Osteocyte (in vitro differentiated cells): ENCODE results near the gene INMT. TPM values are rescaled to one million over a fixed set of nuclear protein-coding genes. Genes with fewer than 3 reads are reported as not detected.

Source experiments
- DNase-seq: peaks from one replicate; pipeline ENCODE4 v3.0.0; 2021; ENCODE audit warnings: mixed read lengths; ENCODE audit not compliant: unreplicated experiment; ENCODE audit errors: extremely low spot score
- H3K27ac Mint-ChIP-seq: one replicate; pipeline ENCODE4 v1.8.0; 2021; ENCODE audit warnings: mild to moderate bottlenecking, mixed read lengths; ENCODE audit not compliant: unreplicated experiment
- H3K27me3 Mint-ChIP-seq: one replicate; pipeline ENCODE4 v1.8.0; 2021; ENCODE audit warnings: mixed read lengths; ENCODE audit not compliant: unreplicated experiment
- H3K36me3 Mint-ChIP-seq: one replicate; pipeline ENCODE4 v1.8.0; 2021; ENCODE audit warnings: mixed read lengths; ENCODE audit not compliant: unreplicated experiment
- H3K4me1 Mint-ChIP-seq: one replicate; pipeline ENCODE4 v1.8.0; 2021; ENCODE audit warnings: mixed read lengths; ENCODE audit not compliant: unreplicated experiment
- H3K4me3 Mint-ChIP-seq: one replicate; pipeline ENCODE4 v1.8.0; 2021; ENCODE audit warnings: mild to moderate bottlenecking, moderate library complexity, mixed read lengths; ENCODE audit not compliant: unreplicated experiment
- H3K9me3 Mint-ChIP-seq: one replicate; pipeline ENCODE4 v1.8.0; 2021; ENCODE audit warnings: mixed read lengths; ENCODE audit not compliant: unreplicated experiment
- total RNA-seq: library from RNA; stranded (reverse); gene quantifications from 2 replicates; pipeline ENCODE4 v1.2.1, GENCODE V29; 2021
- TF ChIP-seq, protein P1 (sequence below): fragments of 200-600 bp; sonication (generic); IDR thresholded peaks from 2 replicates; pipeline ENCODE4 v1.5.0; 2021; ENCODE audit warnings: antibody characterized with exemption, mild to moderate bottlenecking, moderate library complexity

Gene INMT
- total RNA-seq, 1 donor from 2014 or later = 2.0 TPM

DNA sequence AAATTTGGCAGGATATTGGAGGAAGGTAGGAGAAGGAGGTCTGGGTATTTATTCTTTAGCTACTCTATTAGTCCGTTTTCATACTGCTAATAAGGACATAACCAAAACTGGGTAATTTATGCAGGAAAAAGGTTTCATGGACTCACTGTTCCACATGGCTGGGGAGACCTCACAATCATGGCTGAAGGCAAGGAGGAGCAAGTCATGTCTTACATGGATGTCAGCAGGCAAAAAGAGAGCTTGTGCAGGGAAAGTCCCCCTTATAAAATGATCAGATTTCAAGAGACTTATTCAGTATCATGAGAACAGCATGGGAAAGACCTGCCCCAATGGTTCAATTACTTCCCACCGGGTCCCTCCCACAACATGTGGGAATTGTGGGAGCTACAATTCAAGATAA is 1.9 kb upstream of the INMT start:
- DNase-seq = no peak
- H3K36me3 Mint-ChIP-seq = no peaks in the 10 kb centered on the region
- H3K9me3 Mint-ChIP-seq = no peaks in the 10 kb centered on the region
- H3K27ac Mint-ChIP-seq = peak overlapping the region; percentile 61
- H3K4me1 Mint-ChIP-seq = peaks cover 37% of the 10 kb centered on the region
- TF ChIP-seq, protein P1, sequence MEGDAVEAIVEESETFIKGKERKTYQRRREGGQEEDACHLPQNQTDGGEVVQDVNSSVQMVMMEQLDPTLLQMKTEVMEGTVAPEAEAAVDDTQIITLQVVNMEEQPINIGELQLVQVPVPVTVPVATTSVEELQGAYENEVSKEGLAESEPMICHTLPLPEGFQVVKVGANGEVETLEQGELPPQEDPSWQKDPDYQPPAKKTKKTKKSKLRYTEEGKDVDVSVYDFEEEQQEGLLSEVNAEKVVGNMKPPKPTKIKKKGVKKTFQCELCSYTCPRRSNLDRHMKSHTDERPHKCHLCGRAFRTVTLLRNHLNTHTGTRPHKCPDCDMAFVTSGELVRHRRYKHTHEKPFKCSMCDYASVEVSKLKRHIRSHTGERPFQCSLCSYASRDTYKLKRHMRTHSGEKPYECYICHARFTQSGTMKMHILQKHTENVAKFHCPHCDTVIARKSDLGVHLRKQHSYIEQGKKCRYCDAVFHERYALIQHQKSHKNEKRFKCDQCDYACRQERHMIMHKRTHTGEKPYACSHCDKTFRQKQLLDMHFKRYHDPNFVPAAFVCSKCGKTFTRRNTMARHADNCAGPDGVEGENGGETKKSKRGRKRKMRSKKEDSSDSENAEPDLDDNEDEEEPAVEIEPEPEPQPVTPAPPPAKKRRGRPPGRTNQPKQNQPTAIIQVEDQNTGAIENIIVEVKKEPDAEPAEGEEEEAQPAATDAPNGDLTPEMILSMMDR = no peak
- H3K27me3 Mint-ChIP-seq = peaks cover 20% of the 10 kb centered on the region
- H3K4me3 Mint-ChIP-seq = no peak overlapping the region

DNA sequence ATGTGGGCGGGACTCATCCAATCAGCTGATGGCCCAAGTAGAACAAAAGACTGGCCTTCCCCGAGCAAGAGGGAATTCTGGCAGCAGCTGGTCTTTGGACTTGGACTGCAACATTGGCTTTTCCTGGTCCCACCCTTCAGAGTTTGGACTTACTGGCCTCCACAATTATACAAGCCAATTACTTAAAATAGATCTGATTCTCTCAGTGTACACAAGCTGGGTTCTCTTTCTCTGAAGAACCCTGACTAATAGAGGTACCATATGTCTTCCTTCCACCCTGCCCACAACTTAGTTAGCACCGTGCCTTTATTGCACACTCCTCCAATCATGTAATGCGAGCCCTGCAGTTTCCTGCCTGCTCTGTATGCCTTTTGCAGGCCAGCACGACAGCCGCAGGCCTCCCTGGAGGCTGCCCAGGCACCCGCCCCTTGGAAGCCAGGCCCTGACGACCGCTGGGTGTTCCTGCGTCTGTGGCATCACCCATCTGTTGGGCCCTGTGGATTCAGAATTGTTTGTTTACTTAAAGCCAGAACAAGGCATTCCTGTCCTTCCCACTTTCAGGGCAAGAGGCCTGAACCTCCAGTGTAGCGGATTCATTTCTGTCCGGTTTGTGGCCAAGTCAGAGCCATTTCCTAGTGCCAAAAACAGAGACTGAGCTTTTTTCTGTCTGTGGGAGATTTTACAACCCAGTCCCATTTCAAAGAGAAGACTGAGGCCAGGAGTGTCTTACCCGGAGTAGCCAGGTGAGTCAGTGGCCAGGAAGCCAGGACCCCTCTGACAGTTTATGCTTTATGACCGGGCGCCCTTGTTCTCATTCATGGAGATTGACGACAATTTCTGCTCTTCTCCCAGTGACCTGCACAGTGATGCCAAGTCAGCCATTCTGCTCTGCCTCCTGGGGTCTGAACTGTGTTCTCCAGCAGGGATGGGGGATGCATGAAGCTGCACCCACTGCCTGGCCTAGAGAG is 968 bp upstream of the INMT start:
- DNase-seq = peak; percentile 90
- peaks cover 40% of the 10 kb centered on the region for H3K4me1 Mint-ChIP-seq
- H3K9me3 Mint-ChIP-seq = no peaks in the 10 kb centered on the region
- H3K27me3 Mint-ChIP-seq = peaks cover 15% of the 10 kb centered on the region
- H3K27ac Mint-ChIP-seq = peak overlapping the region; percentile 56
- no peaks in the 10 kb centered on the region for H3K36me3 Mint-ChIP-seq
- TF ChIP-seq, protein P1 = no peak
- H3K4me3 Mint-ChIP-seq = no peak overlapping the region

DNA sequence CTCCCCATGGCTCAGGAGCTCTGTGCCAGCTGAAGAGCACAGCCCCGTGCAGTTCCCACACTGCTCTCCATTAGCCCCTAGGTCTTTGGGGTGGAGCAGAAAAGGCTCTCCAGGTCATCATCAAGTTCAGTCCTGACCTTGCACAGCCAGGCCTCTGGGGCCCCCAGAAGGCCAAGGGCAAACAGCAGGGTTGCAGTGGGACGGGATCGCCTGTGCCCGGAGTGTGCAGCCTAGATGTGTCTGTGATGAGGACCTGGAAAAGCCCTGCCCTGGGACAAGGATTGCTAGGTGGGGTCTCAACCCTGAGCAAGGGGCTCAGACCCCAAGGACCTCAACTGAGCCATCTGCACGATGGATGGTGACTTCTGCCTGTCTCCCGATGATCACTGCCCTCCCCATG is 549 bp downstream of the INMT start:
- TF ChIP-seq, protein P1 = no peak
- no peak overlapping the region for H3K4me3 Mint-ChIP-seq
- H3K27ac Mint-ChIP-seq = no peak overlapping the region
- peaks cover 47% of the 10 kb centered on the region for H3K4me1 Mint-ChIP-seq
- peaks cover 12% of the 10 kb centered on the region for H3K27me3 Mint-ChIP-seq
- H3K36me3 Mint-ChIP-seq = no peaks in the 10 kb centered on the region
- DNase-seq = no peak
- no peaks in the 10 kb centered on the region for H3K9me3 Mint-ChIP-seq

DNA sequence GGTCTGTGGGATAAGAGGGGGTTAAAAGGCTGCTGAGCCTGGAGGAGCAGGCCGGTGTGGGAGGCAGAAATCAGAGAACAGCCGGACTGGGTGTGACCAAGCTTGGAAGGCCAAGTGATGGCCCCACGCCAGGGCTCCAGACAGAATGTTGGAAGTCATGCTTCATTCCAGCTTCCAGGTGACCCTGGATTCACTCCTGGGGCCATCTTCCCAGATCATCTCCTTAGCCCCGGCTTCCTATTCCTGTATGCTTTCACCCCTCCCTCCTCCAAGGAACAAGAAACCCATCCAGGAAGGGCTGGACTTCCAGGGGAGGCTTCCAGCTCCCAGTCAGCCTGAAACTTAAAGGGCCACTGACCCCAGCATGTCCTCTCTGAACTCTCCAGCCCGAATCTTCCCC is 1.0 kb downstream of the INMT start:
- DNase-seq = no peak
- peaks cover 48% of the 10 kb centered on the region for H3K4me1 Mint-ChIP-seq

More for the DNA sequence above, 1.0 kb downstream of the INMT start:
- H3K36me3 Mint-ChIP-seq = no peaks in the 10 kb centered on the region
- H3K27me3 Mint-ChIP-seq = peaks cover 14% of the 10 kb centered on the region
- H3K4me3 Mint-ChIP-seq = no peak overlapping the region
- peak overlapping the region; percentile 7 for H3K27ac Mint-ChIP-seq
- no peaks in the 10 kb centered on the region for H3K9me3 Mint-ChIP-seq
- TF ChIP-seq, protein P1 = no peak
